Stimulated activated CD8-positive, alpha-beta memory T cell treated with anti-CD3 and anti-CD28 coated beads, Interleukin-4, amount 100 ng/mL, for 1 hour (primary cell): ENCODE data around the gene CHMP5.
"Not testable (repeated sequence)": the region's sequence is repeated elsewhere in the genome, so short reads cannot be mapped to it uniquely, and the experiment has no call there.

Source experiments
- DNase-seq, 2 donors: peaks; one replicate each; pipeline ENCODE4 v3.0.0-alpha.2; 2020; ENCODE audit warnings: low read depth in 2 of 2, low spot score in 1 of 2

CHMP5 gene

GRCh38 chr9:33311953-33312352 is 47.1 kb downstream of the CHMP5 start:
- DNase-seq, result no peak

GRCh38 chr9:33315371-33315770 is 50.5 kb downstream of the CHMP5 start:
- DNase-seq, result no peak

- DNase-seq, result not testable (repeated sequence)
These were observed 52.3 kb downstream of the CHMP5 start for GRCh38 chr9:33317136-33317535.

- DNase-seq, result no peak
These were observed 53.4 kb downstream of the CHMP5 start for GRCh38 chr9:33318225-33318624.

GRCh38 chr9:33318781-33319180 is 53.9 kb downstream of the CHMP5 start:
- DNase-seq, result no peak

- no peak for DNase-seq
These were observed 55.4 kb downstream of the CHMP5 start for GRCh38 chr9:33320230-33320567.

- no peak for DNase-seq
These were observed 55.9 kb downstream of the CHMP5 start for GRCh38 chr9:33320568-33321261.

GRCh38 chr9:33329117-33329563 is 64.3 kb downstream of the CHMP5 start:
- DNase-seq, result no peak

- no peak for DNase-seq
These were observed 65.1 kb downstream of the CHMP5 start for GRCh38 chr9:33329979-33330378.

- no peak for DNase-seq
These were observed 66.6 kb downstream of the CHMP5 start for GRCh38 chr9:33331377-33331891.
